DND-41 (cell line): ENCODE results near the gene ABHD17B.

Experiments
- ATAC-seq: fragments of 200-7000 bp; cut with Tn5 transposase; 3 replicates; pipeline ENCODE4 v1.9.1; 2021; ENCODE audit warnings: low read depth; ENCODE audit not compliant: insufficient read depth
- DNase-seq: peaks from one replicate; pipeline ENCODE4 v3.0.0-alpha.2; 2020
- H2AFZ ChIP-seq: 2 replicates; pipeline ENCODE4 v1.6.0; 2012; ENCODE audit warnings: low read depth, low read length
- H3K27ac ChIP-seq: 2 replicates; pipeline ENCODE4 v1.5.1; 2012; ENCODE audit warnings: low read length, inconsistent platforms
- H3K27me3 ChIP-seq: fragments of 200-600 bp; sonication (generic); 2 replicates; pipeline ENCODE4 v1.6.0; 2012; ENCODE audit warnings: low read length, mild to moderate bottlenecking, inconsistent platforms; ENCODE audit not compliant: insufficient read depth, poor library complexity
- H3K36me3 ChIP-seq: 2 replicates; pipeline ENCODE4 v1.5.1; 2012; ENCODE audit warnings: low read length, inconsistent platforms; ENCODE audit not compliant: insufficient read depth
- H3K4me1 ChIP-seq: 2 replicates; pipeline ENCODE4 v1.5.1; 2012; ENCODE audit warnings: mild to moderate bottlenecking, low read length; ENCODE audit not compliant: insufficient read depth
- H3K4me2 ChIP-seq: 2 replicates; pipeline ENCODE4 v1.6.0; 2012; ENCODE audit warnings: mild to moderate bottlenecking, moderate library complexity, low read length, inconsistent platforms; ENCODE audit not compliant: insufficient read depth
- H3K4me3 ChIP-seq, 2 experiments: fragments of 200-600 bp in 1 of 2; shearing (Covaris generic) in 1 of 2; 2 replicates each; pipeline ENCODE4 v1.5.1; 2012 to 2016; ENCODE audit warnings: inconsistent platforms in 2 of 2, low read length in 2 of 2, mild to moderate bottlenecking in 2 of 2, low read depth in 1 of 2, moderate library complexity in 1 of 2
- H3K79me2 ChIP-seq: 2 replicates; pipeline ENCODE4 v1.6.0; 2012; ENCODE audit warnings: low read length, inconsistent platforms; ENCODE audit not compliant: insufficient read depth
- H3K9ac ChIP-seq: 2 replicates; pipeline ENCODE4 v1.6.0; 2012; ENCODE audit warnings: low read depth, mild to moderate bottlenecking, inconsistent platforms, low read length, moderate library complexity
- H3K9me3 ChIP-seq: 2 replicates; pipeline ENCODE4 v1.5.1; 2012; ENCODE audit warnings: low read length, moderate library complexity, mild to moderate bottlenecking, inconsistent platforms; ENCODE audit not compliant: insufficient read depth, severe bottlenecking
- H4K20me1 ChIP-seq: 2 replicates; pipeline ENCODE4 v1.6.0; 2012; ENCODE audit warnings: low read length; ENCODE audit not compliant: insufficient read depth
- CTCF ChIP-seq: IDR thresholded peaks from 2 replicates; pipeline ENCODE4 v1.5.1; 2012; ENCODE audit warnings: borderline replicate concordance, low read length, moderate library complexity, mild to moderate bottlenecking; ENCODE audit not compliant: poor library complexity, severe bottlenecking; ENCODE audit errors: extremely low read depth
- EZH2 ChIP-seq: IDR thresholded peaks from 3 replicates; pipeline ENCODE4 v1.6.1; 2012; ENCODE audit warnings: borderline replicate concordance, low read depth, mild to moderate bottlenecking, moderate library complexity, low read length, inconsistent platforms; ENCODE audit not compliant: severe bottlenecking

Gene ABHD17B

GRCh38 chr9:71891557-71892189 lies 19.3 kb downstream of the ABHD17B start:
- TF ChIP-seq EZH2 (no peak), CTCF (no peak)
- Histone ChIP-seq H3K36me3 (peaks cover 10% of the 10 kb centered on the region; the same call in 1 of the 2 replicates), H2AFZ (no peak overlapping the region), H3K79me2 (peaks cover 100% of the 10 kb centered on the region), H4K20me1 (peaks cover 16% of the 10 kb centered on the region; the same call in 1 of the 2 replicates), H3K4me3 (no peak overlapping the region), H3K9me3 (no peaks in the 10 kb centered on the region), H3K27ac (peak overlapping the region; percentile 9; the same call in 1 of the 2 replicates), H3K4me2 (no peak overlapping the region), H3K9ac (no peak overlapping the region), H3K27me3 (no peaks in the 10 kb centered on the region), H3K4me1 (peaks cover 49% of the 10 kb centered on the region)
- ATAC-seq = no peak
- no peak for DNase-seq

- Histone ChIP-seq H3K4me2 (no peak overlapping the region), H3K9ac (no peak overlapping the region), H3K27me3 (no peaks in the 10 kb centered on the region), H4K20me1 (peaks cover 18% of the 10 kb centered on the region; the same call in 1 of the 2 replicates), H3K27ac (no peak overlapping the region; the same call in 1 of the 2 replicates), H3K36me3 (peaks cover 10% of the 10 kb centered on the region; the same call in 1 of the 2 replicates), H3K79me2 (peaks cover 100% of the 10 kb centered on the region), H3K4me3 (no peak overlapping the region), H3K4me1 (peaks cover 34% of the 10 kb centered on the region), H3K9me3 (no peaks in the 10 kb centered on the region), H2AFZ (no peak overlapping the region)
- DNase-seq (no peak), ATAC-seq (no peak)
- no peak for TF ChIP-seq CTCF
- no peak for TF ChIP-seq EZH2
Observed at GRCh38 chr9:71890042-71890679, 20.8 kb downstream of the ABHD17B start.

- Histone ChIP-seq H2AFZ (no peak overlapping the region), H3K27ac (peak overlapping the region; percentile 50; the same call in 1 of the 2 replicates), H3K4me2 (no peak overlapping the region)
Observed at GRCh38 chr9:71887362-71887761, 23.6 kb downstream of the ABHD17B start.

More at GRCh38 chr9:71887362-71887761, 23.6 kb downstream of the ABHD17B start:
- H3K36me3 ChIP-seq = peaks cover 11% of the 10 kb centered on the region
- no peaks in the 10 kb centered on the region for H3K27me3 ChIP-seq
- DNase-seq (no peak), ATAC-seq (peak; percentile 20; the same call in 1 of the 3 replicates)
- H3K4me1 ChIP-seq = peaks cover 11% of the 10 kb centered on the region; the same call in 1 of the 2 replicates
- peaks cover 18% of the 10 kb centered on the region; the same call in 1 of the 2 replicates for H4K20me1 ChIP-seq
- TF ChIP-seq CTCF (no peak), EZH2 (no peak)
- peaks cover 10% of the 10 kb centered on the region for H3K9me3 ChIP-seq
- peaks cover 100% of the 10 kb centered on the region for H3K79me2 ChIP-seq
- H3K4me3 ChIP-seq = no peak overlapping the region
- H3K9ac ChIP-seq = no peak overlapping the region
